NB4 (cell line): ENCODE results near the gene MLLT3.

Source experiments
- DNase-seq: peaks from one replicate; pipeline ENCODE4 v3.0.0; 2010; ENCODE audit warnings: low read depth
- H3K4me3 ChIP-seq: one replicate; pipeline ENCODE4 v1.5.1; 2011; ENCODE audit warnings: mild to moderate bottlenecking, low read depth, low read length, moderate library complexity
- MAX ChIP-seq: IDR thresholded peaks from 2 replicates; pipeline ENCODE4 v1.6.1; 2011; ENCODE audit warnings: low read depth, low read length
- MYC ChIP-seq: IDR thresholded peaks from 2 replicates; pipeline ENCODE4 v1.6.1; 2011; ENCODE audit warnings: low read depth, low read length
- POLR2A ChIP-seq: IDR thresholded peaks from 2 replicates; pipeline ENCODE4 v1.6.1; 2011; ENCODE audit warnings: mild to moderate bottlenecking; ENCODE audit not compliant: insufficient read length; ENCODE audit errors: extremely low read depth
- TF ChIP-seq, protein P1 (sequence below): IDR thresholded peaks from one replicate; pipeline ENCODE4 v1.5.1; 2012; ENCODE audit warnings: low read depth, low read length

Gene MLLT3

GRCh38 chr9:20340511-20340861 lies 281.8 kb downstream of the MLLT3 start:
- no peak for DNase-seq
- no peak overlapping the region for H3K4me3 ChIP-seq
- no peak for TF ChIP-seq POLR2A
- TF ChIP-seq MYC = no peak
- TF ChIP-seq, protein P1, sequence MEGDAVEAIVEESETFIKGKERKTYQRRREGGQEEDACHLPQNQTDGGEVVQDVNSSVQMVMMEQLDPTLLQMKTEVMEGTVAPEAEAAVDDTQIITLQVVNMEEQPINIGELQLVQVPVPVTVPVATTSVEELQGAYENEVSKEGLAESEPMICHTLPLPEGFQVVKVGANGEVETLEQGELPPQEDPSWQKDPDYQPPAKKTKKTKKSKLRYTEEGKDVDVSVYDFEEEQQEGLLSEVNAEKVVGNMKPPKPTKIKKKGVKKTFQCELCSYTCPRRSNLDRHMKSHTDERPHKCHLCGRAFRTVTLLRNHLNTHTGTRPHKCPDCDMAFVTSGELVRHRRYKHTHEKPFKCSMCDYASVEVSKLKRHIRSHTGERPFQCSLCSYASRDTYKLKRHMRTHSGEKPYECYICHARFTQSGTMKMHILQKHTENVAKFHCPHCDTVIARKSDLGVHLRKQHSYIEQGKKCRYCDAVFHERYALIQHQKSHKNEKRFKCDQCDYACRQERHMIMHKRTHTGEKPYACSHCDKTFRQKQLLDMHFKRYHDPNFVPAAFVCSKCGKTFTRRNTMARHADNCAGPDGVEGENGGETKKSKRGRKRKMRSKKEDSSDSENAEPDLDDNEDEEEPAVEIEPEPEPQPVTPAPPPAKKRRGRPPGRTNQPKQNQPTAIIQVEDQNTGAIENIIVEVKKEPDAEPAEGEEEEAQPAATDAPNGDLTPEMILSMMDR = no peak
- no peak for TF ChIP-seq MAX

GRCh38 chr9:20335668-20336332 lies 286.5 kb downstream of the MLLT3 start:
- H3K4me3 ChIP-seq = no peak overlapping the region
- no peak for TF ChIP-seq POLR2A
- no peak for TF ChIP-seq MYC
- TF ChIP-seq, protein P1 = no peak
- no peak for TF ChIP-seq MAX
- no peak for DNase-seq

- TF ChIP-seq, protein P1 = no peak
- no peak overlapping the region for H3K4me3 ChIP-seq
- no peak for DNase-seq
These were observed 288.3 kb downstream of the MLLT3 start for GRCh38 chr9:20333991-20334390.

- no peak overlapping the region for H3K4me3 ChIP-seq
- DNase-seq = no peak
These were observed 291.1 kb downstream of the MLLT3 start for GRCh38 chr9:20331095-20331685.

GRCh38 chr9:20330688-20331087 lies 291.6 kb downstream of the MLLT3 start:
- H3K4me3 ChIP-seq = no peak overlapping the region
- no peak for DNase-seq
- TF ChIP-seq MAX = no peak
- no peak for TF ChIP-seq POLR2A
- TF ChIP-seq, protein P1 = no peak
- TF ChIP-seq MYC = no peak

More at GRCh38 chr9:20331095-20331685, 291.1 kb downstream of the MLLT3 start:
- TF ChIP-seq, protein P1 = no peak
- TF ChIP-seq MYC = no peak
- TF ChIP-seq POLR2A = no peak
- no peak for TF ChIP-seq MAX
